NCI-H1048 (cell line): ENCODE results near the gene CRYBG3.
"Not testable (repeated sequence)": the region's sequence is repeated elsewhere in the genome, so short reads cannot be mapped to it uniquely, and the experiment has no call there.

Source experiments
- DNase-seq: peaks from one replicate; lab custom pipeline; 2025; lab: John Stamatoyannopoulos, UW

Gene CRYBG3

GRCh38 chr3:97899331-97899730, 77.5 kb downstream of the CRYBG3 start:
- DNase-seq: no peak

DNA sequence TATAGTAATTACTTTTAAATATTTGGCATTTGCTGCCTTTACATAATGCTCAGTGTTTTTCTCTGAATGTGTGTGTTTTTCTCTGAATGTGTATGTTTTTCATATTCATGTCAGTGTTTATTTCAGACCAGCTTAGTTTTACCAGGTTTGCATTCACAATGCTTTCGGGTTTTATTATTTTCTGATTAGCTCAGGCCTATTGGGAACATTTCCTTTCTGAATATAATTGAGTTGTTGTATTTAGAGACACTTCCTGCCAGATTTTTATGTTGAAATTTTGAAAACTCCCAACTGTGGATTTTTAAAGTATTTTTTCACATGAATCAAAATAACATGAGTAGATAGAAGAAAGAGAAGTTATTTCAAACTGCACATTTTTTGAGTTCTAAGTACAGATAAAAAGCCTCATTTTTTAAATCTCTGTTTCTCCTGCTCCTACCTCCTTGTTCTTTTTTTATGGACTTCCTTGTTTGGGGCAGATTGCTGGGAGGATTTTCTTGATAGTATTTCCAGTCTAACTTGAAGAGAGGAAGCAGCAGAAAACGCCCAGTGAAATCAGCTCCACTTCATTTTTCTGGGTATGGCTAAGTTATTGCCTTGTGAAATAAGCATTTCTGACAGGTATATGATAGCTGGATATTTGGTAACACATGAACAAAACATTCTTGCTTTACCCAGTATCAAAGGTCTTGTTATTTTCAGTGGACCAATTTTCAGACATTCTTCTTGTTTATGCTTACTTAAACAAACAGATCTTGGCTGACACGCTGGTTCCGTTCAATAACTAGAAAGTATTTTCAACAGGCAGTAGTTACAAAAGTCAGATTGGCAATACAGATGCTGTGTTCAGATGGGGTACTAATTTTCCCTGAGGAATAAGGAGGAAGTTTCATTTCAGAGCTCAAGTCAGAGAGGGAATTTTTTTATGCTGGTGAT, 79.8 kb downstream of the CRYBG3 start:
- DNase-seq: no peak

GRCh38 chr3:97909830-97910229, 88.0 kb downstream of the CRYBG3 start:
- DNase-seq: not testable (repeated sequence)

- DNase-seq: not testable (repeated sequence)
These were observed 88.5 kb downstream of the CRYBG3 start for GRCh38 chr3:97910236-97910831.

DNA sequence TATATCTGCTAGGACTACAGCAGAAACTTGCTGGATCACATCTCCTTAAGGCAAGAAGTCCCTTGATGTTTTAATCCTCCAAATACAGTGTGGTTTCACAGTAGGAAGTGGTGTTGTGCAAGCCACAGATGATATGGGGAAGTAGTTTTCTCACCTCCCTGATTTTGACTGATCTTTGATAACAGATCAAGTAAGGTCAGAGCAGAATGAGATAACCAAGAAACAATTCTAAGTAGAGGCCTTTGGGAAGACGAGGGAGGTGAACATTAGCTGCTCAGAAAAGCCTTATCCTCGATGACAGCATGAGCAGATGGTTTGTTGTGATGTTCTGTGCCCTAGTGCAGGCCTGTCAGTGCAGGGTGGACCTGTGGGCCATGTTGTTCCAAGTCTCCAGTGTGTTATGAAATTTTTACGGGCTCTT, 89.1 kb downstream of the CRYBG3 start:
- no peak for DNase-seq

- DNase-seq: no peak
These were observed 89.6 kb downstream of the CRYBG3 start for GRCh38 chr3:97911459-97911858.

DNA sequence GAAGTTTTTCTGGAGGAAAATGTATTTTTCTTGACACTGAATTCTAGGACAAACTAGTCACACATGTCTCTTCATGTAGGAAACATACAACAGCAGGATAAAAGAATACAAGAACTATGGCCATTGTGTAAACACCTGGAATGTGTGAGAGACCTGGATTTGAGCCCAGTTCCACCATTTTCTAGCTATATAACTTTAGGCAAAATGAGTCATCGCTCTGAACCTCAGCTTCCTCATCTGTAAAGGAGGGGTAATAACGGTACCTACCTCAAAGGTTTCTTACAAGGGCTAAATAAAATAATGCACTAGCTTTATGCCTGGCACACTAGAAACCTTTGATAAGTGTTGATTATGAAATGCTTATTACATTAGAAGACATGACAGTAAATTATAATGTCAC, 92.6 kb downstream of the CRYBG3 start:
- DNase-seq: no peak

DNA sequence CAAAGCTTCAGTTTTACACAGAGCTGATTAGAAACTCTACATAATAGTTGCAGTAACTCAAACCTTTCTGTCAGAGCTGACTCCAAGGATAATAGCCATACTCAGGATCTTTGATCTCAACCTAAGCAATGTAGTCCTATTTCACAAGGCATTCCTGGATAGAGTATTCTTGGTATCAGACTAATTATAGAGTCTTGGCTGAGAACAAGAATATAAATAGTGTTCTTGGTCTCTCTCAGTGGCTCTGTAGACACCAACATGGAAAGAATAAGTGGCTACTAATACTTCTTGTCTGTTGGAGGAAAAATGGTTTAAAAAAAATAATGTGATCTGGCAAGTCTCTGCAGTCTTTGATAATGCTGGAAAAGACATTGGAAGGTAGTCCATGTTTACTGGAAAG, 94.8 kb downstream of the CRYBG3 start:
- DNase-seq: no peak

DNA sequence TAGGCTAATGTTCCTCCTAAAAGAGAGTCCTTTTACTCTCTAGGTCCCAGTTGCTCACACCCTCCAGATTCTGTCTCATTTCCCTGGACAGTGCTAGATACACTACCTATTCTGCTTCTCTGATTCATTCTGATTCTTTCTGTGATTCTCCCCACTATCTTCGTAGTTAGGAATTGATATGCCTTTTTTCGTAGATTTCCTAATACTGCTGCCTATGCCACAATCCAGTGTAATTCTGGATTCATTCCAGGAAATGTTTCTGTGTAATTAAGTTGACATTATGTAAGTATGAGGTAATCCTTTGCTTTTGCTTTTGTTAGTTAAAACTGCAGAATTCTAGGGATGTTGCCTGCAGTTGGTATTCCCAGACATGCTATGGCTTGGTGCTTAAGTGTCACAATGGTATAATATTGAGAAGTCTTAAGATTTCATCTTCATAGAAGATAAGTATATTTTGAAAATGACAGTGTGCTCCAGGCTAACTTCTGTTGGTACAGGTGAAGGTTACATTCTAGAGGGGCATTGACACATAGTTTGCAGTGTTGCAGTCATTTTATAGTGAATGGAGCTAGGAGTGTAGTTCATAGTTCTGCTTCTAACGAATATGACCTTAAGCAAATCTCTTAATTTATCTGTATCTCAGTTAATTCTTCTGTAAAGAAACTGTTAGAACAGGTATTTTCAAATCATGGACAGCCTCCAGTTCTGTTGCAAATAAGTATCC, 96.2 kb downstream of the CRYBG3 start:
- no peak for DNase-seq

DNA sequence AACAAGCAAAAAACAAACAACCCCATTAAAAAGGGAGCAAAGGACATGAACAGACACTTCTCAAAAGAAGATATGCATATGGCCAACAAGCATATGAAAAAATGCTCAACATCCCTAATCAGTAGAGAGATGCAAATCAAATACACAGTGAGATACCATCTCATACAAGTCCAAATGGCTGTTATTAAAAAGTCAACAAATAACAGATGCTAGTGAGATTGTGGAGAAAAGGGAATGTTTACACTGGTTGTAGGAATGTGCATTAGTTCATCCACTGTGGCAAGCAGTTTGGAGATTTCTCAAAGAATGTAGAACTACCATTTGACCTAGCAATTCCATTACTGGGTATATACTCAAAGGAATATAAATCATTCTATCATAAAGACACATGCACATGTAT, 105.9 kb downstream of the CRYBG3 start:
- DNase-seq: no peak

DNA sequence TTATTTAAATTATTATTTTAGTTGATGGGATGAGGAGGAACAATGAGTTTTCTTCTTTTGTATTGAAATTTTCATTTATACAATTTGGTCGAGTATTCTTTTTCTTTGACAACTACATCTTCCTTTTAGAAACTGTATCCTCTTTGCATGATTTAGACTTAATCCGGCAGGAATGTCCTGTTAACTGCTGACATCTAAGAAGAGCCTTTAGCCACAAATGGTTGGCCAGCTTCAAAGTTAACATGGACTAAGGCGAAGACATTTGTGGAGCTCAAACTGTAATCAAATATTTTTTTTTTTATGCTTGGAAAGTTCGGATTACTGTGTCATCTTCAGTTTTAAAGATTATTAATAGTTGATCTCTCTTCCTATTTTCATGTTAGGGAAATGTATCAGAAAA, 107.2 kb downstream of the CRYBG3 start:
- DNase-seq: no peak

DNA sequence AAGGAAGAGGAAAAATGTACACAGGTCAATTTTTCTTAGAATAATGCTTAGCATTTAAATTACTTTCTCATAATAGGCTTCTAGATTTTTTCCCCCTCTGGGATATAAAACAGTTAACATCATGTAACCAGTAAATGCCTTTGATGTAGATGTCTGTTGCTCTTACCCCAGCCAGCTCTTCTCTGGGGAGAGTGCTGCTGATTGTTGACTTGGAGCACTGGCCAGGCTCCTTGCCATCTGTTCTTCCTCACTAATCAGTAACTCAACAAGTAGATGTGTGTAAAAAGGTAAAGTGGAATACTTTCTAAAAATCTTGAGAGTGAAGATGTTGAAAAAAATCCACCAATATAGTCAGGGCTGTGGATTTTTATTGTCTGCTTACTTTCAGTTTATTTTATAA, 108.2 kb downstream of the CRYBG3 start:
- no peak for DNase-seq

- DNase-seq: no peak
These were observed 109.4 kb downstream of the CRYBG3 start for GRCh38 chr3:97931218-97931617.

GRCh38 chr3:97932387-97932801, 110.6 kb downstream of the CRYBG3 start:
- no peak for DNase-seq

DNA sequence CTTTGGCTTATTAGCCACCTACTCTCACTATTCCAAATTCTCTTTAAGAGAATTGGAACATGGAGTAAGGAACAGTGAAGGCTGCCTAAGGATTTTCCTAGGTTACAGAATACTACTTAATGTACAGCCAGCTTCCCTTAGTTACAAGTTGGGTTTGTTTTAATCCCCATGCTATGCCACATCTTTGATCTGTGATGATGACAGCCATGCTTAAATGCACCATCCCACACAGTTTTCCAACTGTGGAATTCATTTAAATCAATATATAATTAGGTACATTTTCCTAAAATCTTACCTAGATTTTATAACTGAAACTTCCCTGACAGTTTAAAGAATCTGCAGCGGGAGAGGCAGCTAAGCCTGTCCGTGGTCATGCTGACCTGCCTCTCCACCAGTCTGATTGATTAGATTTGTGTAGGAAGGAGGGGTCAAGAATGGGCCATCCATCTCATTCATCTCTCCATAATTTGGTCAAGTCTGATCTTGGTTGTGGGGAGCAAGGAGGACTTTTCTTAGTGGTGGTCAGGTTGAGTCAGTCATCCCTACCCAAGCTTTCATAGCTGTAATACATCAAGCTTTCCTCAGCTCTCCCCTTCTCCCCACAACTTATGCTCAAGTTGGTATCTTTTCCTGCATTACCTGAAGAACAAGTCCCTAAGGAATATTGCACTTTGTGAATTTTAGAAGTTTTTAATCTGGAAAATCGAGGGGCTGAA, 113.3 kb downstream of the CRYBG3 start:
- DNase-seq: no peak

- DNase-seq: no peak
These were observed 114.0 kb downstream of the CRYBG3 start for GRCh38 chr3:97935842-97936241.

GRCh38 chr3:97937205-97937604, 115.4 kb downstream of the CRYBG3 start:
- no peak for DNase-seq

DNA sequence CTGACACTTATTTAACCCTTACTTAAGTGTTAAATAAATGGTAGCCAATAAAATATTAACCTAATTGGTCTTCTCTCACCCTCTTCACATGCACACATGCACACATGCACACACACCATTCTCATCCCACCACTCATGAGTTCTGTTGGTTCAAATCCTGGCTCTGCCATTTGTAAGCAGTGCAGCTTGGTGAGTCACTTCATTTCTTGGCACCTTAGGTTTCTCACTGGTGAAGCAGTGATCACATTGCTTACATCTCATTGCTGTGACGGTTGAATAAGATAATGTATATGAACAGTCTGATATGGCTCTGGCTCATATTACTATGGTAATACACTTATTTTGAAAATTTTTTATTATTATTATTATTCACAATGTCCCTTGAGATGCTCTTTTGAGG, 116.6 kb downstream of the CRYBG3 start:
- no peak for DNase-seq

DNA sequence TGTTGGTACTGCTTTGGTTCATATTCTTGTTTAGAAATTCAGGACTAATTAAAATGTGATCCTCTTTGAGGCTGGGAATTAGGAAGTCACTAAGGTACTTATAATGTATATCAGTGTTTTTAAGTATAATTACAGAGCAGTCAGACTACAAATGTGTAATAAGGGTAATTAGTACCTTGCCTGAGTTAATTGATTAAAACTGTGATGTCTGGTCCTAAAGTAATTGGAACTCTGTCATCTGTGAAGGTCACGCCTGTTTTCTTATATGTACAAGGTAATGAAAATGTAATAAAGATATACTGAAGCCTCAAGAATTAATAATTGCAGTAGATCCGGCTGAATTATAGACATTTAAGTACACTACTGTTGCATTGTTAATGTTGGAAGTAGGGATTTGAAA, 117.6 kb downstream of the CRYBG3 start:
- DNase-seq: no peak

DNA sequence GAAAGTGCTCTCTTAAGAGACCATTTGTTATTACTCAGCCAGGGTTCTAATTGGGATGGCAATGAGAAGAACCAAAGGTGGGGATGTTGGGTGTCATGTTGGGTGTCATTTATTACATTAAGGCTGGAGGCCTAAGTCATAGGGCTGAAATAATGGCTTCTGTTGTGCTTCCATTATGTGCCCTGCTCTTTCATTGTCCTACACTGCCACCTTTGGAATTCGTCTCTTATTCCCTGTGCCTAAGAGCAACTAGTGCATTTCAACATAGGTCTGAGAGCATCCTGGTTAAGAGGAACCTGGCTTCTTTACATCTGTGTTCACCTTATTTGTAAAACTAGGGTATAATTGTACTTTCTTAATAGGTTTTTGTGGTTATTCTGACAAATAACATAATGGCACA, 118.2 kb downstream of the CRYBG3 start:
- no peak for DNase-seq

DNA sequence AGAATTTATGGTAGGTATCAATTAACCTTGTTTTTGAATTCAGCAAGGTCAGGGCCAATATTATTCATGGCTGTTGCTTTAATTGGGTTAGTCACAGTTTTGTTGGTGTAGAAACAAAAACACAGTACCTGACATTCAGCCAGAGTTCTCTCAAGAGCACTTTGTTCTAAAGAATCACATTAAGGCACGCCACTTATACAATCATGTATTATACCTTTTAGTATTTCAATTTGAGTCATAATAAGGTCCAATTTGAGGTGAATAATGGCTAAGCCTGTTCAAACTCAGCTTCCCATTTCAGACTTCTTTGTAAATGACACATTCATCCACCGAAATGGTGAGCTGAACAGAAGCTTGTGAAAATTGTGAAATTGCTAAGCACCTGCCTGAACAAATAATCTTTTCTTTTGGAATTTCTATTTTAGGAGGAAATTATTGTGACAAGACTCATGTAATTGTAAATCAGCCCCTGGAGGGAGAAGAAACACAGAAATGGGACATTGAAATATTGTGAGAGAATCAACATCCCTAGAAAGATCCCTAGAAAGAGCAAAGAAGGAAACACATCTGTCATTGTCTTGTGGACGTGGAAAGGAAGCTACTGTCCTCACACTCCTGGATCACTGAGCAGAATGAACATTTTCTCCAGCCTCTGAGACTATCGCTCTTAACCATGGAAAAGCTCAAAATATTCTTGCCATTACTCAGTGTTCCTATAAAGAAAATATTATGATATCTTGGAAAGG, 121.2 kb downstream of the CRYBG3 start:
- no peak for DNase-seq
